ENCODE data around the gene S100G. TPM values are rescaled to one million over a fixed set of nuclear protein-coding genes. Genes with fewer than 3 reads are reported as not detected.
"Not testable (repeated sequence)": the region's sequence is repeated elsewhere in the genome, so short reads cannot be mapped to it uniquely, and the experiment has no call there.

S100G gene
- total RNA-seq, 1 experiment from 2014 or later, result not detected

DNA sequence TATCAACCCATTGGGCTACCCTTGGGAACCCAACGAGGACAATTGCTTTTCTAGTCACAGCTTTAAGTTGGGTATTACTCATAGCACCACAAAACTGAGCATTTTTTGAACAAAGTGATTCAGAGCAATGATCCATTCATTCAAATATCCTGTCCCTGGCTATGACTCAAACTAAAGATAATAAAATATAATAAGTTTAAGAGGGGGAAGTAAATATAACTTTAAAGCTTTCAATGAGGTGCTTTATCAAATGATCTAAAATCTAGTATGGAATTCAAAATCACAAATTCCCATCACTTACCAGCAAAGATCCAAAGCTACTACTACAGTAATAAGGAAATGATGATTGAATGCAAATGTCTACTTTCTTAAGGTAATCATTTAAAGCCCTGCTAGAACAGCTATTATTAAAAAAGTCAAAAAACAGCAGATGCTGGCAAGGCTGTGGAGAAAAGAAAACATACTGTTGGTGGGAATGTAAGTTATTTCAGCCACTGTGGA is 39.8 kb upstream of the S100G start:
- H3K27me3 ChIP-seq (ENCODE audit: low read length), result no peaks in the 10 kb centered on the region
- intact Hi-C loops (cut with micrococcal nuclease), result loop anchor here (2.0 kb wide), 1 partner anchor 43 kb away; no protein-coding TSS in a partner anchor

DNA sequence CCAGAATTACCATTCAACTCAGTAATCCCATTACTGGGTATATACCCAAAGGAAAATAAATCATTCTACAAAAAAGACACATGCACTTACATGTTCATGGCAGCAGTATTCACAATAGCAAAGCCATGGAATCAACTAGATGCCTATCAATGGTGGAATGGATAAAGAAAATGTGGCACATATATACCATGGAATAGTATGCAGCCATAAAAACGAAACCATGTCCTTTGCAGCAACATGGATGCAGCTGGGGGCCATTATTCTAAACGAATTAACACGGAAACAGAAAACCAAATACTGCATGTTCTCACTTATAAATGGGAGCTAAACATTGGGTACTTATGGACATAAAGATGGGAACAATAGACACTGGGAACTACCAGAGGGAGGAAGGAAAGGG is 39.3 kb upstream of the S100G start:
- peak overlapping the region; percentile 85 for H3K9ac ChIP-seq (ENCODE audit: low read length)
- H3K9me3 ChIP-seq (ENCODE audit: low read length); H3K4me3 ChIP-seq (ENCODE audit: low read length); H3K79me2 ChIP-seq (ENCODE audit: low read length); H3F3A ChIP-seq (ENCODE audit: low read length, unreplicated experiment); H4K20me1 ChIP-seq (ENCODE audit: low read length); DNase-seq; H3K27me3 ChIP-seq (ENCODE audit: low read length); CTCF ChIA-PET; ATAC-seq; H3K9me2 ChIP-seq (replicated peaks; ENCODE audit: low read length); H3K36me3 ChIP-seq (ENCODE audit: low read depth, low read length); H2AFZ ChIP-seq (ENCODE audit: low read length): not testable (repeated sequence)
- H3K4me2 ChIP-seq (ENCODE audit: low read length), result peak overlapping the region; percentile 50
- POLR2A ChIA-PET (ENCODE audit: unreplicated experiment), result interaction anchor here (0.5 to 0.6 kb wide), 2 partner anchors 56 to 142 kb away, joined by 6 to 25 read pairs; no protein-coding TSS in a partner anchor
- intact Hi-C loops (cut with micrococcal nuclease), result loop anchor here (2.0 kb wide), 1 partner anchor 42 kb away; no protein-coding TSS in a partner anchor
- H3K4me1 ChIP-seq (ENCODE audit: insufficient read depth, low read length), result peaks cover 25% of the 10 kb centered on the region
- H3K27ac ChIP-seq (ENCODE audit: low read length), result peak overlapping the region; percentile 97
- BruUV-seq (replicated peaks), result TSS peak; percentile 97

More for the DNA sequence above, 39.8 kb upstream of the S100G start:
- BruUV-seq (replicated peaks), result no TSS peak
- H3K79me2 ChIP-seq (ENCODE audit: low read length), result no peaks in the 10 kb centered on the region
- no peaks in the 10 kb centered on the region for H3K9me2 ChIP-seq (replicated peaks; ENCODE audit: low read length)
- peak overlapping the region; percentile 55 for H3K4me2 ChIP-seq (ENCODE audit: low read length)
- no peaks in the 10 kb centered on the region for H3K9me3 ChIP-seq (ENCODE audit: low read length)
- peak; percentile 94 for ATAC-seq
- DNase-seq, result peak; percentile 84
- no peaks in the 10 kb centered on the region for H4K20me1 ChIP-seq (ENCODE audit: low read length)
- H3K36me3 ChIP-seq (ENCODE audit: low read depth, low read length), result peaks cover 8% of the 10 kb centered on the region
- H3K9ac ChIP-seq (ENCODE audit: low read length), result peak overlapping the region; percentile 85
- POLR2A ChIA-PET (ENCODE audit: unreplicated experiment), result interaction anchor here (0.5 to 0.6 kb wide), 2 partner anchors 56 to 141 kb away, joined by 6 to 25 read pairs; no protein-coding TSS in a partner anchor
- CTCF ChIA-PET, result no interaction called here
- no peak overlapping the region for H3K4me3 ChIP-seq (ENCODE audit: low read length)
- TF ChIP-seq EZH2phosphoT487 (IDR thresholded peaks at IDR 0.05; ENCODE audit: borderline replicate concordance, low read length), result no peak
- TF ChIP-seq, protein P1, sequence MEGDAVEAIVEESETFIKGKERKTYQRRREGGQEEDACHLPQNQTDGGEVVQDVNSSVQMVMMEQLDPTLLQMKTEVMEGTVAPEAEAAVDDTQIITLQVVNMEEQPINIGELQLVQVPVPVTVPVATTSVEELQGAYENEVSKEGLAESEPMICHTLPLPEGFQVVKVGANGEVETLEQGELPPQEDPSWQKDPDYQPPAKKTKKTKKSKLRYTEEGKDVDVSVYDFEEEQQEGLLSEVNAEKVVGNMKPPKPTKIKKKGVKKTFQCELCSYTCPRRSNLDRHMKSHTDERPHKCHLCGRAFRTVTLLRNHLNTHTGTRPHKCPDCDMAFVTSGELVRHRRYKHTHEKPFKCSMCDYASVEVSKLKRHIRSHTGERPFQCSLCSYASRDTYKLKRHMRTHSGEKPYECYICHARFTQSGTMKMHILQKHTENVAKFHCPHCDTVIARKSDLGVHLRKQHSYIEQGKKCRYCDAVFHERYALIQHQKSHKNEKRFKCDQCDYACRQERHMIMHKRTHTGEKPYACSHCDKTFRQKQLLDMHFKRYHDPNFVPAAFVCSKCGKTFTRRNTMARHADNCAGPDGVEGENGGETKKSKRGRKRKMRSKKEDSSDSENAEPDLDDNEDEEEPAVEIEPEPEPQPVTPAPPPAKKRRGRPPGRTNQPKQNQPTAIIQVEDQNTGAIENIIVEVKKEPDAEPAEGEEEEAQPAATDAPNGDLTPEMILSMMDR (conservative IDR thresholded peaks at IDR 0.05; ENCODE audit: low read depth, low read length), result no peak
- H2AFZ ChIP-seq (ENCODE audit: low read length), result no peak overlapping the region
- peaks cover 25% of the 10 kb centered on the region for H3K4me1 ChIP-seq (ENCODE audit: insufficient read depth, low read length)
- H3K27ac ChIP-seq (ENCODE audit: low read length), result peak overlapping the region; percentile 97
- H3F3A ChIP-seq (ENCODE audit: low read length, unreplicated experiment), result peaks cover 5% of the 10 kb centered on the region

DNA sequence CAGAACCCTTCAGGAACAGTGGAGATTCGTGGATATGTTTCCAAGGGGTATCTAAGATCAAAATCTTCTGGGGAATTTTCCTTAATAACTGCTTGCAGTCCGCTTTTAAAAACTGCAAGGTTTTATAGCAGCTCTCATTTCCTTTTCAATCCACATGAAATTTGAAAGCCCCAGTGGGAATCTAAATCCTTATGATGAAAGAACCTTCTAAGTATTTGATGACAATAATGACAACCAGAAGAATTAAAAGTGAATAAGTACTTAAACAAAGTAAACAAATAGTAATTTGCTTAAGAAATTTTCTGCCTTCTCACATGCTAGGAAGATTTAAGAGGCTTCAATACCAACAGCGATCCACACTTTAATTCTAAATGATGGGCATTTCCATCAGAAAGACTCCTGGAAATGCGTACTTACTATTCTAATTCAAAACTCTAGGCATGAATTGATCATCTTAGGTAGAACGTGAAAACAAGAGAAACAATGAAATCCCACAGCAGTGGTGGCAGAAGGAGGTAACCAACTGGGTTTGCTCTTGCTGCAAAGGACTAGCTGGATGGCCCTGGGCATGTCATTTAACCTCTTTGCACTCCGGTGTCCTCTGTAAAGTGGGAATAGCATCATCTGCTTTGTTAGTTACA is 37.6 kb upstream of the S100G start:
- DNase-seq (no peak), ATAC-seq (no peak)
- POLR2A ChIA-PET (ENCODE audit: unreplicated experiment), result no interaction called here
- Histone ChIP-seq H3K36me3 (ENCODE audit: low read depth, low read length) (peaks cover 5% of the 10 kb centered on the region; the same call in 1 of the 2 replicates), H3K27me3 (ENCODE audit: low read length) (no peaks in the 10 kb centered on the region), H3K4me3 (ENCODE audit: low read length) (no peak overlapping the region), H3K4me1 (ENCODE audit: insufficient read depth, low read length) (peaks cover 25% of the 10 kb centered on the region), H3K27ac (ENCODE audit: low read length) (0 out of 2 replicates have a peak overlapping the region, but pooled peaks have one; percentile 97), H3F3A (ENCODE audit: low read length, unreplicated experiment) (peaks cover 5% of the 10 kb centered on the region), H3K4me2 (ENCODE audit: low read length) (no peak overlapping the region), H3K9ac (ENCODE audit: low read length) (no peak overlapping the region), H3K9me2 (replicated peaks; ENCODE audit: low read length) (no peaks in the 10 kb centered on the region), H3K79me2 (ENCODE audit: low read length) (no peaks in the 10 kb centered on the region), H2AFZ (ENCODE audit: low read length) (no peak overlapping the region), H4K20me1 (ENCODE audit: low read length) (no peaks in the 10 kb centered on the region), H3K9me3 (ENCODE audit: low read length) (no peaks in the 10 kb centered on the region)
- no TSS peak for BruUV-seq (replicated peaks)
- intact Hi-C loops (cut with micrococcal nuclease), result no loop called here
- no peak for TF ChIP-seq EZH2 (IDR thresholded peaks at IDR 0.05; ENCODE audit: low read length, unreplicated experiment)
- TF ChIP-seq EZH2phosphoT487 (IDR thresholded peaks at IDR 0.05; ENCODE audit: borderline replicate concordance, low read length), result no peak
- TF ChIP-seq, protein P1 (conservative IDR thresholded peaks at IDR 0.05; ENCODE audit: low read depth, low read length), result no peak
- CTCF ChIA-PET, result no interaction called here
